OCI-LY1 (cell line): Measurements from ENCODE around the gene SPINK1.
"Not testable (repeated sequence)": the region's sequence is repeated elsewhere in the genome, so short reads cannot be mapped to it uniquely, and the experiment has no call there.

ENCODE experiments used
- H2AFZ ChIP-seq: fragments of 200-600 bp; sonication (generic), shearing (Covaris generic); 2 replicates; pipeline ENCODE4 v1.6.0; 2014; ENCODE audit warnings: antibody characterized with exemption, mild to moderate bottlenecking, low read length
- H3F3A ChIP-seq: fragments of 200-600 bp; sonication (generic), shearing (Covaris generic); 2 replicates; pipeline ENCODE4 v1.6.0; 2014; ENCODE audit warnings: mild to moderate bottlenecking, antibody characterized with exemption, low read length, moderate library complexity; ENCODE audit not compliant: insufficient read depth
- H3K27ac ChIP-seq: fragments of 200-600 bp; sonication (generic); 2 replicates; pipeline ENCODE4 v1.5.1; 2014; ENCODE audit warnings: low read length, mixed run types, mild to moderate bottlenecking, low read depth; ENCODE audit not compliant: poor library complexity, severe bottlenecking
- H3K27me3 ChIP-seq: fragments of 200-600 bp; sonication (generic); 2 replicates; pipeline ENCODE4 v1.6.0; 2014; ENCODE audit warnings: antibody characterized with exemption, mild to moderate bottlenecking, low read length, moderate library complexity; ENCODE audit not compliant: insufficient read depth
- H3K36me3 ChIP-seq: fragments of 200-600 bp; sonication (generic); 2 replicates; pipeline ENCODE4 v1.6.1; 2014; ENCODE audit warnings: mild to moderate bottlenecking, antibody characterized with exemption, low read length, moderate library complexity, mixed read lengths; ENCODE audit not compliant: insufficient read depth
- H3K4me1 ChIP-seq: fragments of 200-600 bp; sonication (generic); 2 replicates; pipeline ENCODE4 v1.5.1; 2014; ENCODE audit warnings: mild to moderate bottlenecking, low read length, moderate library complexity; ENCODE audit not compliant: insufficient read depth, severe bottlenecking
- H3K4me2 ChIP-seq: fragments of 200-600 bp; sonication (generic), shearing (Covaris generic); 2 replicates; pipeline ENCODE4 v1.6.1; 2014; ENCODE audit warnings: low read length
- H3K4me3 ChIP-seq: fragments of 200-600 bp; sonication (generic); 2 replicates; pipeline ENCODE4 v1.5.1; 2014; ENCODE audit warnings: low read length, low read depth, mild to moderate bottlenecking, mixed read lengths; ENCODE audit not compliant: poor library complexity, severe bottlenecking
- H3K79me2 ChIP-seq: fragments of 200-600 bp; shearing (Covaris generic); 2 replicates; pipeline ENCODE4 v1.6.1; 2016; ENCODE audit warnings: mixed run types, low read length, mixed read lengths; ENCODE audit not compliant: insufficient read depth
- H3K9ac ChIP-seq: fragments of 200-600 bp; sonication (generic), shearing (Covaris generic); 2 replicates; pipeline ENCODE4 v1.6.1; 2014; ENCODE audit warnings: mild to moderate bottlenecking, low read length, mixed read lengths
- H3K9me2 ChIP-seq: fragments of 200-600 bp; sonication (generic), shearing (Covaris generic); 2 replicates; pipeline ENCODE4 v1.6.1; 2014; ENCODE audit warnings: low read depth, mild to moderate bottlenecking, low read length, mixed read lengths
- H3K9me3 ChIP-seq: fragments of 200-600 bp; shearing (Covaris generic); 2 replicates; pipeline ENCODE4 v1.6.1; 2014; ENCODE audit warnings: low read length, mixed read lengths
- H4K20me1 ChIP-seq: fragments of 200-600 bp; sonication (generic), shearing (Covaris generic); 2 replicates; pipeline ENCODE4 v1.6.0; 2016; ENCODE audit warnings: mild to moderate bottlenecking, low read length; ENCODE audit not compliant: insufficient read depth
- CTCF ChIP-seq: fragments of 200-600 bp; sonication (generic), shearing (Covaris generic); IDR thresholded peaks from 2 replicates; pipeline ENCODE4 v1.5.1; 2017; ENCODE audit warnings: mild to moderate bottlenecking, antibody characterized with exemption, low read length, moderate library complexity, mixed read lengths
- EZH2 ChIP-seq: fragments of 200-600 bp; sonication (generic), shearing (Covaris generic); IDR thresholded peaks from 2 replicates; pipeline ENCODE4 v1.8.0; 2017; ENCODE audit warnings: borderline replicate concordance, mixed run types, mild to moderate bottlenecking, antibody characterized with exemption, low read length, moderate library complexity, mixed read lengths

Gene SPINK1

GRCh38 chr5:147822686-147823491, 8.6 kb downstream of the SPINK1 start:
- H3K27me3 ChIP-seq: no peaks in the 10 kb centered on the region
- no peaks in the 10 kb centered on the region for H3K36me3 ChIP-seq
- H4K20me1 ChIP-seq: no peaks in the 10 kb centered on the region
- H3K4me3 ChIP-seq: no peak overlapping the region
- H3K79me2 ChIP-seq: no peaks in the 10 kb centered on the region
- H3K4me2 ChIP-seq: no peak overlapping the region
- no peaks in the 10 kb centered on the region for H3K4me1 ChIP-seq
- H3K9me2 ChIP-seq: no peaks in the 10 kb centered on the region
- TF ChIP-seq EZH2 (no peak), CTCF (peak; percentile 93)
- H3K9ac ChIP-seq: no peak overlapping the region
- H3K9me3 ChIP-seq: no peaks in the 10 kb centered on the region
- no peak overlapping the region for H2AFZ ChIP-seq
- no peaks in the 10 kb centered on the region for H3F3A ChIP-seq
- no peak overlapping the region for H3K27ac ChIP-seq

- not testable (repeated sequence) for H3K9me3 ChIP-seq, H3K79me2 ChIP-seq, H3K4me1 ChIP-seq, H3K36me3 ChIP-seq, H3K4me3 ChIP-seq, H3K9ac ChIP-seq, H3K27me3 ChIP-seq, H4K20me1 ChIP-seq, H3K27ac ChIP-seq, H3K9me2 ChIP-seq, H3F3A ChIP-seq, H2AFZ ChIP-seq, H3K4me2 ChIP-seq
Observed at GRCh38 chr5:147822222-147822621, 9.2 kb downstream of the SPINK1 start.

- Histone ChIP-seq H3K4me1 (no peaks in the 10 kb centered on the region), H3K9me2 (no peaks in the 10 kb centered on the region), H4K20me1 (no peaks in the 10 kb centered on the region), H3K27me3 (no peaks in the 10 kb centered on the region), H3K27ac (no peak overlapping the region), H3K4me3 (no peak overlapping the region), H3K9me3 (no peaks in the 10 kb centered on the region), H3K9ac (no peak overlapping the region), H3K4me2 (no peak overlapping the region), H3K36me3 (no peaks in the 10 kb centered on the region), H3F3A (no peaks in the 10 kb centered on the region), H3K79me2 (no peaks in the 10 kb centered on the region), H2AFZ (no peak overlapping the region)
- TF ChIP-seq EZH2 (no peak), CTCF (no peak)
Observed at GRCh38 chr5:147821766-147822165, 9.7 kb downstream of the SPINK1 start.

- Histone ChIP-seq H3K9me2 (no peaks in the 10 kb centered on the region), H3K4me2 (no peak overlapping the region), H2AFZ (no peak overlapping the region; the same call in 1 of the 2 replicates), H3K36me3 (no peaks in the 10 kb centered on the region), H3K9ac (no peak overlapping the region), H3K9me3 (no peaks in the 10 kb centered on the region), H4K20me1 (no peaks in the 10 kb centered on the region), H3K27ac (no peak overlapping the region), H3F3A (no peaks in the 10 kb centered on the region), H3K4me3 (no peak overlapping the region), H3K4me1 (no peaks in the 10 kb centered on the region), H3K27me3 (no peaks in the 10 kb centered on the region), H3K79me2 (no peaks in the 10 kb centered on the region)
- TF ChIP-seq EZH2 (no peak), CTCF (no peak)
Observed at GRCh38 chr5:147819261-147819770, 12.2 kb downstream of the SPINK1 start.
